GM04504 (cell line): Measurements from ENCODE around the gene DLG5.

Experiments used
- DNase-seq: peaks from one replicate; pipeline ENCODE4 v3.0.0-alpha.2; 2012; ENCODE audit warnings: low read depth

The DLG5 gene

DNA sequence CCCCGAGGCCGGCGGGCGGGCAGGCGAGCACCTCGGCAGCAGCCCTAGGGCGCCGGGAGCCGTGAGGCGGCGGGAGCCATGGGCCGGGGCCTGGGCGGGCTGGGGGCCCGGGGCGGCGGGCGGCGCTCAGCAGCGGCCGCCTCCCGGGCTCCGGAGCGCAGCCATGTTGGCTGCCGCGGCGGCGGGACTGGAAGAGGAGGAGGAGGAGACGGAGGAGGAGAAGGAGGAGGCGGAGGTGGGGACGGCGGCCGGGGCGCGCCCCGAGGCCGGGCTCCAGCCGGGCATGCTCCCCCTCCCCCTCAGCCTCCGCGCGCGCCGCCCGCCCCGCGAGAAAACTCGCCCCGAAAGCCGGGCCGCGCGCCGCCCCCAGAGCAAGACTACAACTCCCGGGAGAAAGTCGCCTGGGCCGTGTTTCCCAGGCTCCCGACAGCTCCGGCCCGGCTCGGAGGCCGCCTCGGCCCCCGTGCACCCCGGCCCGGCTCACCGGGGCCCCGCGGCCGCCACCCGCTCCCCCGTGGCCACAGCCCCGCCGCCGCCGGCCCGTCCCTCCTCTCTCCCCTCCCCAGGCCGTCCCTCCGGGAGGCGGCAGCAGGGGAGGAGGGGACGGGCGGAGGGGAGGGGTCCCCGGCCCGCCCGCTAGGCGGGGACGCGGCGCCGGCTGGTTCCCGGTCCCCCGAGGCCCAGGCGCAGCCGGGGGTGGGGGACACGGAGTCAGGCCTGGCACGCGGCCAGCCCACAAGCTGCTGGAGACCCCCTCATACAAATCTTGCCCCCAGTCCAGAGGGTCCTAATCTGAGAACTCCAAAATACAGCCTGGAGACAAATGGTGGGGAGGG lies at the start of gene DLG5:
TSS of gene DLG5 (minus strand) at position 190 of the 836 bp plus-strand sequence. CDS start 235 bp downstream, outside the sequence.
- DNase-seq, result peak; percentile 42

DNA sequence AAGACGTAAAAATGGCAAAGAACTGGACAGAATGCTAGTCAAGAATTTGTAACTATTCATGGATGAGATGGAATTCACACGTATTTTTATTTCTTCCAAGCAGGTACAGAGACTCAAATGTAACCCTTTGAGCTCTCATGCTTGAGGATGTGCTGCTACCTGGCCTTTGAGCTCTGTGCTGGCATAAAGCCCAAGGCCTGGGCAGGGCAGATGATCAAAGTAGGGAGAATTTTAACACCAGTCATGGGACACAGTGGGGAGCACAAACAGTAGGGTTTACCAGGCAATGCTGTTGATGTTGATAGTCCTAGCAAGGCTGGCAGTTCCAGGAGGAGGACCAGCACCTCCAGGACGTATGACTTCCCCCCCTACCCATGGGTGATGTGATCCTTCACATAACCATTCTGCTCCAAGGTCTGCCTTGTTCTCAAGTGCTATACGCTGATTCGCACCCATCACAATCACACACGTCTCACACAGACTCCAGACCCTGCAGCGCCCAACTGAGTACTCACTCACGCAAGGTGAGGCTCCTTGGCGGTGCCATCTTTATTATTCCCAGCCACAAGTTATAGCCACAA lies 48.6 kb upstream of the DLG5 start:
- no peak for DNase-seq

DNA sequence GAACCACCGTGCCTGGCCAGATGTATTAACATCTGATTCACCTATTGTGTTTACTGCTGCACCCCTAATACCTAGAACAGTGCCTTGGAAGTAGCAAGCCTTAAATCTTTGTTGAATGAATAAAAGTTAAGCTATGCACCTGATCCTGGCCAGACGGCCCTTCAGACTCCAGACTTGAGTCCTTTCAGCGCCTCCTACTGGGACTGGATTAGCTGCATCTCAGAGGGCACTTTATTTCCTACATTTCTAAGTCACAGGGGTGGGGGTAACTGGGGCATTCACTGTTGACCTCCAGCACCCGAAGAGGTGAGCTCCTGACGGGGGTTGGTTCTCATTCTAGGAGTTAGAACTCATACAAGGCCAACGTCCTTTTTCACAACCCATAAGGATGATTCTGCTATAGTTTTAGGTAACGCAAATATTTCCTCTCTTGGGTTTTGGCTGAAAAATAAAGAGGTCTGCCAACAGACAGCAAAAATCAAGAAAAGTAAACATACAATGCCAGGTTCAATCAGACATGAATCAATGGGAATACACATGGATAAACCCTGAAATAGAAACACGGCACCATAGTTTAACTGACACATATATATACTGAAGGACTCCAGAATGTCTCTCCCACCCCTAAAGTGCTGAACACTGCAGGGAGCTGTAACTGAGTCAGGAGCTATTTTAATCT lies 48.0 kb upstream of the DLG5 start:
- no peak for DNase-seq

- DNase-seq, result no peak
These were observed 46.7 kb upstream of the DLG5 start for GRCh38 chr10:77973276-77973675.

DNA sequence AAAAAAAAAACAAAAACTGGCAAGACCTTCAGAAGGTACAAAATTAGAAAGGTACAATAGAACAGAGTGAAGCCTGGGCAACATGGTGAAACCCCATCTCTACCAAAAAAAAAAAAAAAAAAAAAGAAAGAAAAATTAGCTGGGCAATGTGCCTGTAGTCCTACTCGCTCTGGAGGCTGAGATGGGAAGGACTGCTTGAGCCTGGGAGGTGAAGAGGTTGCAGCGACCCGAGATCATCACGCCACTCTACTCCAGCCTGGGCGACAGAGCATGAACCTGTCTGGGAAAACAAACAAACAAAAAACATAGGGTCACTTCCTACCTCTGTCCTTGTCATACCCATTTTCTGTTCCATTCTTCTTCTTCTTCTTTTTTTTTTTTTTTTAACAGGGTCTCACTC lies 45.6 kb upstream of the DLG5 start:
- DNase-seq, result no peak

DNA sequence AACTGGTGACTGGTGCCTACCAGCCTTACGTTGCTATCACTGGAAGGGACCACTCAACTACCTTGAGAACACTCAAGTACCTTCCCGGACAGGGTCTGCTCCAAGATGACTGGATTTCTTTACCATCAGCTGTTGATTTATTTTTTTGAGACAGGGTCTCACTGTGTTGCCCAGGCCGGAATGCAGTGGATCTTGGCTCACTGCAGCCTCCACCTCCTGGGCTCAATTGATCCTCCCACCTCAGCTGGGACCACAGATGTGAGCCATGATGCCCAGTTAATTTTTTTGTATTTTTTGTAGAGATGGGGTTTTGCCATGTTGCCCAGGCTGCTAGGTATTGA lies 45.2 kb upstream of the DLG5 start:
- DNase-seq, result no peak

DNA sequence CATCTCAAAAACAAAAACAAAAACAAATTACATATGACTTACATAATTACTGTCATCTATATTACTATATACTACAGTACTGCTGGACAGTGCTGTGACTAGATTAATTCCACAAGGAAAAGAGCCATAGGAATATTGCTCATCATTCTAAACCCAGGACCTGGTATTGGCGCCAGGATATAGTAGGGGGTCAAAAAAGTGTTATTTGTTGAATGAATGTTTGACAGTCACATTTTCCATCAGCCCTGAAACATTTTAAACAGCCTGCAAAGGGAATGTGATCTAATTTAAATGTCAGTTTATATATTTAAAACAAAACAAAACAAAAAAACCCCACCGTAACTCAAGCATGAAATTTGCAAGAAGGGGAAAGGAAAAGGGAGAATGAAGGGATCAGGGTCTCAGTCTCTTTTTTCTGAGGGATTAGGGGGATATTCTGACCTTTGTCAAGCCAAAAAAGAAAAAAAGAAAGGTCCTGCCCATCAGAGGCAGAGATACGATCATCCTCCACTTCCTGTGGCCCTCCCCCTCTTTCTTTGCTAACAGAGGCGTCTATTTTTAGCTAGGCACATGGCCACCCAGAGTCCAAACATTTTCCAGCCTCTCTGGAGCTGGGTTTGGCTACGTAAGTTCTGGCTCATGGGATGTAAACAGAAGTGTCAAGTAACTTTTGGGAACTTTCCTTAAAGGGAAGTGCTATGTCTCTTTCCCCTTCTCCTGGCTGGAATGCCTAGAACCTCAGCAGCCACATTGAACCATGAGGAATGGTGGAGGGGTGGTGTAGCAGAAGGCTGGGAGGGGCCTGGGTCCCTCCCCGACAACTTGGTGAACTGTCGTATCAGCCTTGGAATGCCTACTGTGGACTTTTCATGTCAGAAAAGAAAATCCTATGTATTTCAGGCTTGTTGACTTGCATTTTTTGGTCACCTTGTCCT lies 44.6 kb upstream of the DLG5 start:
- peak; percentile 88 for DNase-seq

- no peak for DNase-seq
These were observed 42.6 kb upstream of the DLG5 start for GRCh38 chr10:77969114-77969513.

DNA sequence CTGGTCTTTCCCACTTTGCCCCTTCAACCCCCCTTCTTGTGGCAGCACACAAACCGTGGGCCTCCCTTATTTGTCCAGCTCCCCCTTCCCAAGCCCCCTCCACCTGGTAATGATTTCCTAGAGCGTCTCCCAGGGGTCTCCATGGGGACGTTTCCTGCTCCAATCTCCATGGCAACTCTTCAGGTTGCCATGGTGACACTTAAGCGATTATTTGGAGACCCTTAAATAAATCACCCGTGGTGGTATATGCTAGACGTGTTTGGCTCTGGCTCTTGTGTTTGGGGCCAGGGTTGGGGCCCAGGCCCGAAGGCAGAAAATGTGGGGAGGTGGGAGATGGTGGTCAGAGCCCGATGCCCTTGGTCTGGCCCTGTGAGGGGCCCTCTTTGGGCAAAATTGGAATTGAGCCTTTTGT lies 41.1 kb upstream of the DLG5 start:
- no peak for DNase-seq

DNA sequence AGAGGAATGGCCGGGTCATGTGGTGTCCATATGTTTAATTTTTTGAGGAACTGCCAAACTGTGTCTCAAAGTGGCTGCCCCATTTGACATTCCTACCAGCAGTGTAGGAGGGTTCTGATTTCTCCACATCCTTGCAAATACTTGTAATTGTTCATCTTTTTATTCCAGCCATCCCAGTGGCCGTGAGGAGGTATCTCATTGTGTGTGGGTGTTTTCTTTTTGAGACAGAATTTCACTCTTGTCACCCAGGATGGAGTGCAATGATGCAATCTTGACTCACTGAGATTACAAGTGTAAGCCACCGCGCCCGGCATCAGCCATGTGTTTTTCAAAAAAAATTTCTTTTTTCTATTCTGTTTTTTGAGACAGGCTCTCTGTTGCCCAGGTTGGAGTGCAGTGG lies 38.7 kb upstream of the DLG5 start:
- DNase-seq, result peak; percentile 77

DNA sequence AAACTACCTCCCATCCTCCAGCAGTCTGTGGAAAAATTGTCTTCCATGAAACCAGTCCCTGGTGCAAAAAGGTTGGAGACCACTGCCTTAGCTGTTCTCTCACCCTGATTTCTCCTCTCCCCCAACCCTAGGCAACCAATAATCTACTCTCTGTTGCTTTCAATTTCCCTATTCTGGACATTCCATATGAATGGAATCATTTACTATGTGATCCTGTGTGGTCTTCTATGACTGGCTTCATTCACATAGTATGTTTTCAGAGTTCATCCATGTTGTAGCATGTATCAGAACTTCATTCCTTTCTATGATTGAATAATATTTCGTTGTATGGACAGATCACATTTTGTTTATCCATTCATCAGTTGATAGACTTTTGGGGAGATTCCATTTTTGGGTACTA lies 38.3 kb upstream of the DLG5 start:
- DNase-seq, result no peak

- DNase-seq, result no peak
These were observed 37.3 kb upstream of the DLG5 start for GRCh38 chr10:77963901-77964300.

DNA sequence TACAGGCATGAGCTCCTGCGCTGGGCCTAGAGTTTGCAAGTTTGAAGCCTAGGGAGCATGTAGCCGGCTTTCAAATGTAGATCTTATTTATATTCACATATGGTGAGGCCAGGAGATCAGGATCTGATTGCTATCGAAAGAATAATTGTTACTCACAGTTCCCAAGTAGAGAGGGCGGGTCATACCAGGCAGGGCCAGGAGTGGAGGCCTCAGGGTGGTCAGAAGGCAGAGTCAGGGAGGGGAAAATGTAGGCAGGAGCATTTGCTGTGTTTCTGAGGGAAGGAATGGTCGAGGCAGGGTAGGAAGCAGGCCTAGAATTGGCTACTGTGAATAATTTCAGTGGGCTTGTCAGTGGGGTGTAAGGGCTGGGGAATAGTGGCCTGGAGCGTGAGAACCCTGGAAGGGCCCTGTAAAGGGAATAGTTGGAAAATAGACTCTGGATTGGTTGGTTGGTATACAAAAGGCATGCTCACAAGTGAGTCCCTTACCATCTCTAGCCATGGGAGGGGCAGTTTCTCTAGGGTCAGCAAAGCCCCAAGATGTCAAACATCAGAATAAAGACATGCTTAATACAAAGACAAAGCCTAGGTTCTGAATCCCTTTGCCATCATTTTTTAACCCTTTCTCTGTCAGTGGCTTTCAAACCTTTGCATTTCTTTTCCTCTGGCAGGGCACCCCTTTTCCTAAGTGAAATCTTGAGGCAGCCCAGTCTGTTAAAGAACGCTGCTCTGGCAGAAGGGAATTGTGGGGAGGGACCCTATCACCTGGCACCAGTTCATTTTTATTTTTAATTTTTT lies 36.0 kb upstream of the DLG5 start:
- no peak for DNase-seq

GRCh38 chr10:77961668-77962067 lies 35.1 kb upstream of the DLG5 start:
- no peak for DNase-seq

- no peak for DNase-seq
These were observed 34.3 kb upstream of the DLG5 start for GRCh38 chr10:77960829-77961329.

DNA sequence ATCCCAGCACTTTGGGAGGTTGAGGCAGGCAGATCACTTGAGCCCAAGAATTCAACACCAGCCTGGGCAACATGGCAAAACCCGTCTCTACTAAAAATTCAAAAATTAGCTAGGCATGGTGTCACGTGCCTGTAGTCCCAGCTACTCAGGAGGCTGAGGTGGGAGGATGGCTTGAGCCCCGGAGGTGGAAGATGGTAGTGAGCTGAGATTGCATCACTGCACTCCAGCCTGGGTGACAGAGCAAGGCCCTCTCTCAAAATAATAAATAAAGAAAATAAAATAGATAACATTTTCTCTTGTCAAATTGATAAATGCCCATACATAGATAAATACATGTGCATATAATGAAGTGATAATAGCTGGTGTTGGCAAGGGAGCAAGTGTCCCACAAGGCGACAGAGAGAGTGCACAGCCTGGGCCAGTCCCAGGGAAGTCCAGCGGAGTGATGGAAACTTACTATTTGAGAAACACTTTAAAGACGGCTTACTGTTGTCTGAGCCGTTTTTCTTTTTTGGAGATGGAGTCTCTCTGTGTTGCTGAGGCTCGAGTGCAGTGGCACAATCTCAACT lies 33.4 kb upstream of the DLG5 start:
- no peak for DNase-seq

- DNase-seq, result no peak
These were observed 32.8 kb upstream of the DLG5 start for GRCh38 chr10:77959384-77959783.

GRCh38 chr10:77955136-77955535 lies 28.6 kb upstream of the DLG5 start:
- DNase-seq, result no peak

GRCh38 chr10:77949167-77949566 lies 22.6 kb upstream of the DLG5 start:
- no peak for DNase-seq

DNA sequence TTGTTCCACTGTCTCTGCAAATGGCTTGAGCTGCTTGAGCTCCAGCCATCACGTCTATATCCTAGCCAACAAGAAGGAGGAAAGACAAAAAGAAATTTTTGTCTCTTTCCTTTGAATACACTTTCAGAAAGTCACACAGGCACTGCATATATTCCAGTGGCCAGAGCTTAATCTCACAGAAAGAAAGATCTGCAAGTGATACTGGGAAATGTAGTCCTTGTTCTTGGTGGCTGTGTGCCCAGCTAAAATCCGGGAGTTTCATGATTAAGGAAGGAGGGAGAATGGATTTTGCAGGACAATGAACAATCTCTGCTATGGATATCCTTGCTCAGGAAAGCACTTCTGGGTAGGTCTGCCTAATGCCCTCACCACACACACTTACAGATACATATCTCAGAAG lies 19.5 kb upstream of the DLG5 start:
- no peak for DNase-seq

GRCh38 chr10:77944519-77944918 lies 18.0 kb upstream of the DLG5 start:
- peak; percentile 71 for DNase-seq
